ENCODE measurements around the gene TNIK. TPM values are rescaled to one million over a fixed set of nuclear protein-coding genes. Genes with fewer than 3 reads are reported as not detected.

TNIK gene
- total and polyA plus RNA-seq, 4 donors = 3.7 to 9.8 (median 5.2) TPM

DNA sequence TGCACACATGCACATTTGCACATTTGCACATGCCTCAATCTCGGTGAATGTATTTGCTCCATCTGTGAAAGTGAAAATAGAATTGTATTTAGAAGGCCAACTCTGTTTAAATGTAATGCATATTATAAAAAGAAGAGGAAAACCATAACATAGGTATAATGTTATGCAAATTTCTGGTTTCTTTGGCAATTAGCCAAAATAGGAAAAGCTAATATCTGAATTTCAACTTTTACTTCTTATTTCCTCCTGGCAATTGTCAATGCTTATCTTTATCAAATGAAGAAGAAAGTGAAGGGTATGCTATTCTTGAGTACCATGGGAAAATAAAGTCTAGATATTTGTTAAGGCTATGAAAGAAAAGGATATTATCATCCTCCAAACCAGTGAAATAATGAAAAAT lies 357.0 kb downstream of the TNIK start:
- H3K27ac ChIP-seq (ENCODE audit: low read depth in 1 of 2, low read length in 2 of 2) = no peak overlapping the region
- no peaks in the 10 kb centered on the region for H3K27me3 ChIP-seq (ENCODE audit: control insufficient read depth in 4 of 4, insufficient read depth in 4 of 4, low read length in 3 of 4)
- no peak overlapping the region for H3K9ac ChIP-seq (ENCODE audit: low read depth in 1 of 2, low read length in 2 of 2)
- 92% methylated on average over 1 of the region's 1 CpG for WGBS
- no peaks in the 10 kb centered on the region for H3K9me3 ChIP-seq (ENCODE audit: control insufficient read depth in 4 of 4, low read length in 3 of 4)
- no peaks in the 10 kb centered on the region for H3K4me1 ChIP-seq (ENCODE audit: control insufficient read depth in 4 of 4, insufficient read depth in 4 of 4, low read length in 3 of 4)
- no peak for DNase-seq (ENCODE audit: low spot score)
- H3K36me3 ChIP-seq (ENCODE audit: control insufficient read depth in 4 of 4, insufficient read depth in 3 of 4, low read depth in 1 of 4, low read length in 3 of 4) = peaks cover 0 to 3% (median 0%) of the 10 kb centered on the region in 4 donors
- no peak overlapping the region for H3K4me3 ChIP-seq (ENCODE audit: low read depth in 1 of 3, low read length in 3 of 3)
- no peak for TF ChIP-seq TAF1 (conservative IDR thresholded peaks at IDR 0.05)
- TF ChIP-seq RXRA (IDR thresholded peaks at IDR 0.05) = no peak
- TF ChIP-seq FOXA2 (IDR thresholded peaks at IDR 0.05) = no peak
- TF ChIP-seq EGR1 (IDR thresholded peaks at IDR 0.05; ENCODE audit: low read depth in 2 of 2) = no peak
- no peak for TF ChIP-seq YY1 (IDR thresholded peaks at IDR 0.05)
- TF ChIP-seq HNF4A (conservative IDR thresholded peaks at IDR 0.05) = no peak
- TF ChIP-seq HNF4G (IDR thresholded peaks at IDR 0.05) = no peak
- TF ChIP-seq, protein P1, sequence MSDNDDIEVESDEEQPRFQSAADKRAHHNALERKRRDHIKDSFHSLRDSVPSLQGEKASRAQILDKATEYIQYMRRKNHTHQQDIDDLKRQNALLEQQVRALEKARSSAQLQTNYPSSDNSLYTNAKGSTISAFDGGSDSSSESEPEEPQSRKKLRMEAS (IDR thresholded peaks at IDR 0.05) = no peak
- TF ChIP-seq NR2F2 (IDR thresholded peaks at IDR 0.05) = no peak
- TF ChIP-seq RAD21 (IDR thresholded peaks at IDR 0.05) = no peak
- TF ChIP-seq, protein P2, sequence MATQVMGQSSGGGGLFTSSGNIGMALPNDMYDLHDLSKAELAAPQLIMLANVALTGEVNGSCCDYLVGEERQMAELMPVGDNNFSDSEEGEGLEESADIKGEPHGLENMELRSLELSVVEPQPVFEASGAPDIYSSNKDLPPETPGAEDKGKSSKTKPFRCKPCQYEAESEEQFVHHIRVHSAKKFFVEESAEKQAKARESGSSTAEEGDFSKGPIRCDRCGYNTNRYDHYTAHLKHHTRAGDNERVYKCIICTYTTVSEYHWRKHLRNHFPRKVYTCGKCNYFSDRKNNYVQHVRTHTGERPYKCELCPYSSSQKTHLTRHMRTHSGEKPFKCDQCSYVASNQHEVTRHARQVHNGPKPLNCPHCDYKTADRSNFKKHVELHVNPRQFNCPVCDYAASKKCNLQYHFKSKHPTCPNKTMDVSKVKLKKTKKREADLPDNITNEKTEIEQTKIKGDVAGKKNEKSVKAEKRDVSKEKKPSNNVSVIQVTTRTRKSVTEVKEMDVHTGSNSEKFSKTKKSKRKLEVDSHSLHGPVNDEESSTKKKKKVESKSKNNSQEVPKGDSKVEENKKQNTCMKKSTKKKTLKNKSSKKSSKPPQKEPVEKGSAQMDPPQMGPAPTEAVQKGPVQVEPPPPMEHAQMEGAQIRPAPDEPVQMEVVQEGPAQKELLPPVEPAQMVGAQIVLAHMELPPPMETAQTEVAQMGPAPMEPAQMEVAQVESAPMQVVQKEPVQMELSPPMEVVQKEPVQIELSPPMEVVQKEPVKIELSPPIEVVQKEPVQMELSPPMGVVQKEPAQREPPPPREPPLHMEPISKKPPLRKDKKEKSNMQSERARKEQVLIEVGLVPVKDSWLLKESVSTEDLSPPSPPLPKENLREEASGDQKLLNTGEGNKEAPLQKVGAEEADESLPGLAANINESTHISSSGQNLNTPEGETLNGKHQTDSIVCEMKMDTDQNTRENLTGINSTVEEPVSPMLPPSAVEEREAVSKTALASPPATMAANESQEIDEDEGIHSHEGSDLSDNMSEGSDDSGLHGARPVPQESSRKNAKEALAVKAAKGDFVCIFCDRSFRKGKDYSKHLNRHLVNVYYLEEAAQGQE (IDR thresholded peaks at IDR 0.05) = no peak
- TF ChIP-seq FOXA1 (IDR thresholded peaks at IDR 0.05) = no peak
- TF ChIP-seq, protein P3, sequence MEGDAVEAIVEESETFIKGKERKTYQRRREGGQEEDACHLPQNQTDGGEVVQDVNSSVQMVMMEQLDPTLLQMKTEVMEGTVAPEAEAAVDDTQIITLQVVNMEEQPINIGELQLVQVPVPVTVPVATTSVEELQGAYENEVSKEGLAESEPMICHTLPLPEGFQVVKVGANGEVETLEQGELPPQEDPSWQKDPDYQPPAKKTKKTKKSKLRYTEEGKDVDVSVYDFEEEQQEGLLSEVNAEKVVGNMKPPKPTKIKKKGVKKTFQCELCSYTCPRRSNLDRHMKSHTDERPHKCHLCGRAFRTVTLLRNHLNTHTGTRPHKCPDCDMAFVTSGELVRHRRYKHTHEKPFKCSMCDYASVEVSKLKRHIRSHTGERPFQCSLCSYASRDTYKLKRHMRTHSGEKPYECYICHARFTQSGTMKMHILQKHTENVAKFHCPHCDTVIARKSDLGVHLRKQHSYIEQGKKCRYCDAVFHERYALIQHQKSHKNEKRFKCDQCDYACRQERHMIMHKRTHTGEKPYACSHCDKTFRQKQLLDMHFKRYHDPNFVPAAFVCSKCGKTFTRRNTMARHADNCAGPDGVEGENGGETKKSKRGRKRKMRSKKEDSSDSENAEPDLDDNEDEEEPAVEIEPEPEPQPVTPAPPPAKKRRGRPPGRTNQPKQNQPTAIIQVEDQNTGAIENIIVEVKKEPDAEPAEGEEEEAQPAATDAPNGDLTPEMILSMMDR (IDR thresholded peaks at IDR 0.05; ENCODE audit: low read depth, low read length, missing input control) = no peak
- TF ChIP-seq, protein P4, sequence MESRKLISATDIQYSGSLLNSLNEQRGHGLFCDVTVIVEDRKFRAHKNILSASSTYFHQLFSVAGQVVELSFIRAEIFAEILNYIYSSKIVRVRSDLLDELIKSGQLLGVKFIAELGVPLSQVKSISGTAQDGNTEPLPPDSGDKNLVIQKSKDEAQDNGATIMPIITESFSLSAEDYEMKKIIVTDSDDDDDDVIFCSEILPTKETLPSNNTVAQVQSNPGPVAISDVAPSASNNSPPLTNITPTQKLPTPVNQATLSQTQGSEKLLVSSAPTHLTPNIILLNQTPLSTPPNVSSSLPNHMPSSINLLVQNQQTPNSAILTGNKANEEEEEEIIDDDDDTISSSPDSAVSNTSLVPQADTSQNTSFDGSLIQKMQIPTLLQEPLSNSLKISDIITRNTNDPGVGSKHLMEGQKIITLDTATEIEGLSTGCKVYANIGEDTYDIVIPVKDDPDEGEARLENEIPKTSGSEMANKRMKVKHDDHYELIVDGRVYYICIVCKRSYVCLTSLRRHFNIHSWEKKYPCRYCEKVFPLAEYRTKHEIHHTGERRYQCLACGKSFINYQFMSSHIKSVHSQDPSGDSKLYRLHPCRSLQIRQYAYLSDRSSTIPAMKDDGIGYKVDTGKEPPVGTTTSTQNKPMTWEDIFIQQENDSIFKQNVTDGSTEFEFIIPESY (IDR thresholded peaks at IDR 0.05) = no peak
- no peak for TF ChIP-seq GABPA (IDR thresholded peaks at IDR 0.05 in 1 of 2, conservative IDR thresholded peaks at IDR 0.05 in 1 of 2)
- TF ChIP-seq JUND (IDR thresholded peaks at IDR 0.05) = no peak
- TF ChIP-seq SP1 (IDR thresholded peaks at IDR 0.05) = no peak
- TF ChIP-seq, protein P5, sequence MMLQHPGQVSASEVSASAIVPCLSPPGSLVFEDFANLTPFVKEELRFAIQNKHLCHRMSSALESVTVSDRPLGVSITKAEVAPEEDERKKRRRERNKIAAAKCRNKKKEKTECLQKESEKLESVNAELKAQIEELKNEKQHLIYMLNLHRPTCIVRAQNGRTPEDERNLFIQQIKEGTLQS (IDR thresholded peaks at IDR 0.05) = no peak
